ENCODE results near the gene TOR2A.

- no peak for TF ChIP-seq CTCF (conservative IDR thresholded peaks at IDR 0.05; ENCODE audit: low read length)
- no peak for TF ChIP-seq EZH2phosphoT487 (IDR thresholded peaks at IDR 0.05; ENCODE audit: borderline replicate concordance)
These were observed 31.7 kb downstream of the TOR2A start for GRCh38 chr9:127703289-127703946.

Measured in Loucy (cell line).